CD4-positive, CD25-positive, alpha-beta regulatory T cell (primary cell): Measurements from ENCODE around the gene TNRC18. TPM values are rescaled to one million over a fixed set of nuclear protein-coding genes. Genes with fewer than 3 reads are reported as not detected.
"Not testable (repeated sequence)": the region's sequence is repeated elsewhere in the genome, so short reads cannot be mapped to it uniquely, and the experiment has no call there.

ENCODE experiments used
- ATAC-seq, 2 donors: fragments of 150-1000 bp; cut with Tn5 transposase; one replicate each; pipeline ENCODE4 v1.10.0; 2021; ENCODE audit warnings: low read depth in 2 of 2, moderate number of reproducible peaks in 2 of 2, moderate library complexity in 1 of 2
- DNase-seq, 3 donors: peaks; one replicate each; pipeline versions ENCODE4 v3.0.0 to v3.0.0-alpha.2; 2012 to 2022; ENCODE audit warnings: mixed read lengths in 1 of 3
- H3K27ac ChIP-seq: one replicate; pipeline ENCODE4 v1.7.0; 2013; ENCODE audit warnings: mild to moderate bottlenecking, low read length; ENCODE audit not compliant: insufficient read depth, poor library complexity, severe bottlenecking
- H3K27me3 ChIP-seq: one replicate; pipeline ENCODE4 v1.7.0; 2013; ENCODE audit warnings: low read length; ENCODE audit not compliant: control insufficient read depth, insufficient read depth
- H3K36me3 ChIP-seq: one replicate; pipeline ENCODE4 v1.7.0; 2013; ENCODE audit warnings: mild to moderate bottlenecking, low read length, moderate library complexity; ENCODE audit not compliant: control insufficient read depth, insufficient read depth
- H3K4me1 ChIP-seq: 2 replicates; pipeline ENCODE4 v1.7.0; 2013; ENCODE audit warnings: mild to moderate bottlenecking, low read length; ENCODE audit not compliant: insufficient read depth, control insufficient read depth, poor library complexity, severe bottlenecking
- H3K4me3 ChIP-seq: one replicate; pipeline ENCODE4 v1.7.0; 2013; ENCODE audit warnings: low read depth, mild to moderate bottlenecking, low read length, moderate library complexity
- H3K9me3 ChIP-seq, 2 experiments: 1 replicate in 1 of 2; 2 replicates in 1 of 2; pipeline ENCODE4 v1.7.0; 2013; ENCODE audit warnings: low read length in 2 of 2, mild to moderate bottlenecking in 1 of 2, moderate library complexity in 1 of 2; ENCODE audit not compliant: control insufficient read depth in 2 of 2
- H3K27ac Mint-ChIP-seq, 3 donors: one replicate each; pipeline ENCODE4 v1.8.0; 2020 to 2022; ENCODE audit warnings: mild to moderate bottlenecking in 3 of 3, mixed read lengths in 3 of 3, moderate library complexity in 2 of 3
- H3K27me3 Mint-ChIP-seq: one replicate; pipeline ENCODE4 v1.8.0; 2022; ENCODE audit warnings: mild to moderate bottlenecking, mixed read lengths
- H3K36me3 Mint-ChIP-seq: one replicate; pipeline ENCODE4 v1.8.0; 2020; ENCODE audit warnings: mixed read lengths
- H3K4me1 Mint-ChIP-seq, 4 donors: one replicate each; pipeline ENCODE4 v1.8.0; 2020 to 2022; ENCODE audit warnings: mixed read lengths in 4 of 4, mild to moderate bottlenecking in 1 of 4
- H3K4me3 Mint-ChIP-seq, 4 donors: one replicate each; pipeline ENCODE4 v1.8.0; 2020 to 2022; ENCODE audit warnings: mild to moderate bottlenecking in 4 of 4, mixed read lengths in 4 of 4, moderate library complexity in 3 of 4
- H3K9me3 Mint-ChIP-seq, 7 donors: one replicate each; pipeline ENCODE4 v1.8.0; 2020 to 2022; ENCODE audit warnings: mixed read lengths in 7 of 7, mild to moderate bottlenecking in 3 of 7, moderate library complexity in 2 of 7
- polyA plus RNA-seq, 4 donors: library from polyadenylated mRNA; unstranded; fragments of 300-500 nt; fragmentation: Illumina TruSeq; gene quantifications; one replicate each; pipeline ENCODE4 v1.2.3, GENCODE V29; 2021
- total RNA-seq: library from RNA; stranded (reverse); gene quantifications from one replicate; pipeline ENCODE4 v1.2.3, GENCODE V29; 2022

TNRC18 gene
- total and polyA plus RNA-seq, 5 donors from 2014 or later = 0.17 to 80.1 (median 0.60) TPM

DNA sequence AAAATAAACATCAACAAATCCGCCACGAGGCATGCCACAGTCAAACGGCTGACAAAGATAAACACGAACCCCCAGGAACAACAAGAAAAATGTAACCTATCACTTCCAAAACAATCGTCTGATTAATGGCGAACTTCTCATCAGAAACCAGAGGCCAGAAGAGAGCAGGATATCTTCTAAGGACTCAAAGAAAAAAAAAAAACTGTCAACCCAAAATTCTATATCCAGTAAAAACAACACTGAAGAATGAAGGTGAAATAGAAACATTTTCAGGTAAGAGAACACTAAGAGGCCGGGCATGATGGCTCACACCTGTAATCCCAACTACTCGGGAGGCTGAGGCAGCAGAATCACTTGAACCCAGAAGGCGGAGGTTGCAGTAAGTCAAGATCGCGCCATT is 86.6 kb downstream of the TNRC18 start:
- Histone ChIP-seq H3K4me1 (peaks cover 3% of the 10 kb centered on the region), H3K27me3 (no peaks in the 10 kb centered on the region), H3K27ac (no peak overlapping the region), H3K4me3 (no peak overlapping the region), H3K9me3 (peaks cover 8 to 10% of the 10 kb centered on the region in 2 experiments), H3K36me3 (peaks cover 39% of the 10 kb centered on the region)
- no peaks in the 10 kb centered on the region for H3K27me3 Mint-ChIP-seq
- peaks cover 0 to 16% (median 3%) of the 10 kb centered on the region in 4 donors for H3K4me1 Mint-ChIP-seq
- ATAC-seq (no peak), DNase-seq (no peak)
- no peak overlapping the region for H3K4me3 Mint-ChIP-seq
- H3K36me3 Mint-ChIP-seq = peaks cover 50% of the 10 kb centered on the region
- no peak overlapping the region for H3K27ac Mint-ChIP-seq
- H3K9me3 Mint-ChIP-seq = peaks cover 0 to 31% (median 4%) of the 10 kb centered on the region in 7 donors

DNA sequence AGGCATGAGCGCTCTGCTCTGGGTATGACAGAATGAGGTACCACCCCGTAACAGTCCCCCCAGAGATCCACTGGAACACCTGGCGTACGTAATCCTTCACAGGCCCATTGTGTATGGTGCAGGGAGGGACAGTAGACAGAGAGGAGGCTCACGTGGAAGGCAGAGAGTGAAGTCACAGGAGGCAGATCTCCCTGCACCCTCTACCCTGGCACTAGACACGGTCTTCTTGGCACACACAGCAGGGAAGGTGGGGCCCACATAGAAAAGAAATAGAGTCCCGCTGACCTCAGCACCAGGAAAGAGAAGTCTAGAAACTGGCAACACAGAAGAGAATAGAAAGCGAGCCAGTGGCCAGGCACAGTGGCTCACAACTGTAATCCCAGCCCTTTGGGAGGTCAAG is 89.0 kb downstream of the TNRC18 start:
- ATAC-seq = no peak
- Mint-ChIP-seq H3K9me3 (peaks cover 0 to 24% (median 4%) of the 10 kb centered on the region in 7 donors), H3K27ac (no peak overlapping the region), H3K27me3 (no peaks in the 10 kb centered on the region), H3K4me3 (no peak overlapping the region), H3K4me1 (peaks cover 7 to 29% (median 14%) of the 10 kb centered on the region in 4 donors), H3K36me3 (peaks cover 40% of the 10 kb centered on the region)
- Histone ChIP-seq H3K36me3 (peaks cover 28% of the 10 kb centered on the region), H3K27me3 (no peaks in the 10 kb centered on the region), H3K4me1 (peaks cover 22% of the 10 kb centered on the region), H3K27ac (no peak overlapping the region), H3K9me3 (peaks cover 8 to 10% of the 10 kb centered on the region in 2 experiments), H3K4me3 (no peak overlapping the region)
- DNase-seq = no peak

GRCh38 chr7:5333121-5334045 is 90.3 kb downstream of the TNRC18 start:
- H3K4me3 Mint-ChIP-seq = no peak overlapping the region
- Histone ChIP-seq H3K27me3 (no peaks in the 10 kb centered on the region), H3K4me3 (no peak overlapping the region), H3K27ac (no peak overlapping the region), H3K36me3 (peaks cover 28% of the 10 kb centered on the region), H3K9me3 (peaks cover 8 to 10% of the 10 kb centered on the region in 2 experiments), H3K4me1 (peaks cover 22% of the 10 kb centered on the region)
- H3K4me1 Mint-ChIP-seq = peaks cover 7 to 30% (median 14%) of the 10 kb centered on the region in 4 donors
- no peak overlapping the region for H3K27ac Mint-ChIP-seq
- H3K27me3 Mint-ChIP-seq = no peaks in the 10 kb centered on the region
- DNase-seq = no peak
- no peak for ATAC-seq
- peaks cover 0 to 23% (median 4%) of the 10 kb centered on the region in 7 donors for H3K9me3 Mint-ChIP-seq
- H3K36me3 Mint-ChIP-seq = peaks cover 35% of the 10 kb centered on the region

DNA sequence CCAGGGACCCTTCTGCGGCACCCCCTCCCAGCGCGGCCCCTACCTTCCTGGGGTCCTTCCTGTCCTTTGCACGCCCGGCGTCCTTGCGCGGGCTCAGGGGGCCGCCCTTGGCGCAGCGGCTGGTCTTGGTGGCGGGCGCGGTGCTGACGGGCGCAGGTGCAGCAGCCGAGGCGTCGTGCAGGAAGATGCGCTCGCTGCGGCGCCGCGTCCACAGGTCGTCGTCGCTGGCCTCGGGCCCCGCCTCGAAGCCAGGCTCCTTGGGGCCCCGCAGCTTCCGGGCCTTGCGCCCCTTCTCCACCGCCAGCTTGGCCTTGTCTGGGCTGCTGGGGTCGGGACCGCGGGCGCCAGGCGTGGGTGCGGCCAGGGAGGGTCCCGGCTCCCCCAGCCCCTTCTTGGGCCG is 91.1 kb downstream of the TNRC18 start:
- H3K4me3 ChIP-seq = no peak overlapping the region
- DNase-seq = no peak
- H3K9me3 ChIP-seq = peaks cover 8% of the 10 kb centered on the region in 2 experiments
- H3K27ac Mint-ChIP-seq = no peak overlapping the region
- H3K9me3 Mint-ChIP-seq = peaks cover 0 to 22% (median 4%) of the 10 kb centered on the region in 7 donors
- H3K36me3 ChIP-seq = peaks cover 24% of the 10 kb centered on the region
- H3K27me3 Mint-ChIP-seq = no peaks in the 10 kb centered on the region
- no peak for ATAC-seq
- peaks cover 7 to 32% (median 14%) of the 10 kb centered on the region in 4 donors for H3K4me1 Mint-ChIP-seq
- H3K27ac ChIP-seq = no peak overlapping the region
- peaks cover 22% of the 10 kb centered on the region for H3K4me1 ChIP-seq
- H3K4me3 Mint-ChIP-seq = no peak overlapping the region
- H3K36me3 Mint-ChIP-seq = peaks cover 30% of the 10 kb centered on the region
- H3K27me3 ChIP-seq = no peaks in the 10 kb centered on the region

- Histone ChIP-seq H3K4me3 (no peak overlapping the region), H3K9me3 (no peaks in the 10 kb centered on the region), H3K27ac (no peak overlapping the region), H3K36me3 (peaks cover 6% of the 10 kb centered on the region), H3K4me1 (peaks cover 22% of the 10 kb centered on the region), H3K27me3 (no peaks in the 10 kb centered on the region)
- Mint-ChIP-seq H3K27me3 (no peaks in the 10 kb centered on the region), H3K4me1 (peaks cover 7 to 33% (median 15%) of the 10 kb centered on the region in 4 donors), H3K27ac (no peak overlapping the region), H3K4me3 (no peak overlapping the region), H3K9me3 (peaks cover 0 to 3% (median 0%) of the 10 kb centered on the region in 7 donors), H3K36me3 (peaks cover 26% of the 10 kb centered on the region)
- DNase-seq (no peak), ATAC-seq (no peak)
These were observed 93.3 kb downstream of the TNRC18 start for GRCh38 chr7:5330288-5330687.

GRCh38 chr7:5324961-5325360 is 98.7 kb downstream of the TNRC18 start:
- Mint-ChIP-seq H3K27me3 (no peaks in the 10 kb centered on the region), H3K27ac (no peak overlapping the region), H3K4me1 (peaks cover 0 to 7% (median 1%) of the 10 kb centered on the region in 4 donors), H3K4me3 (no peak overlapping the region), H3K36me3 (peaks cover 21% of the 10 kb centered on the region), H3K9me3 (peaks cover 0 to 2% (median 0%) of the 10 kb centered on the region in 7 donors)
- Histone ChIP-seq H3K36me3 (peaks cover 16% of the 10 kb centered on the region), H3K4me3 (no peak overlapping the region), H3K27me3 (no peaks in the 10 kb centered on the region), H3K9me3 (no peaks in the 10 kb centered on the region), H3K27ac (no peak overlapping the region), H3K4me1 (no peaks in the 10 kb centered on the region)
- ATAC-seq (no peak), DNase-seq (no peak)

DNA sequence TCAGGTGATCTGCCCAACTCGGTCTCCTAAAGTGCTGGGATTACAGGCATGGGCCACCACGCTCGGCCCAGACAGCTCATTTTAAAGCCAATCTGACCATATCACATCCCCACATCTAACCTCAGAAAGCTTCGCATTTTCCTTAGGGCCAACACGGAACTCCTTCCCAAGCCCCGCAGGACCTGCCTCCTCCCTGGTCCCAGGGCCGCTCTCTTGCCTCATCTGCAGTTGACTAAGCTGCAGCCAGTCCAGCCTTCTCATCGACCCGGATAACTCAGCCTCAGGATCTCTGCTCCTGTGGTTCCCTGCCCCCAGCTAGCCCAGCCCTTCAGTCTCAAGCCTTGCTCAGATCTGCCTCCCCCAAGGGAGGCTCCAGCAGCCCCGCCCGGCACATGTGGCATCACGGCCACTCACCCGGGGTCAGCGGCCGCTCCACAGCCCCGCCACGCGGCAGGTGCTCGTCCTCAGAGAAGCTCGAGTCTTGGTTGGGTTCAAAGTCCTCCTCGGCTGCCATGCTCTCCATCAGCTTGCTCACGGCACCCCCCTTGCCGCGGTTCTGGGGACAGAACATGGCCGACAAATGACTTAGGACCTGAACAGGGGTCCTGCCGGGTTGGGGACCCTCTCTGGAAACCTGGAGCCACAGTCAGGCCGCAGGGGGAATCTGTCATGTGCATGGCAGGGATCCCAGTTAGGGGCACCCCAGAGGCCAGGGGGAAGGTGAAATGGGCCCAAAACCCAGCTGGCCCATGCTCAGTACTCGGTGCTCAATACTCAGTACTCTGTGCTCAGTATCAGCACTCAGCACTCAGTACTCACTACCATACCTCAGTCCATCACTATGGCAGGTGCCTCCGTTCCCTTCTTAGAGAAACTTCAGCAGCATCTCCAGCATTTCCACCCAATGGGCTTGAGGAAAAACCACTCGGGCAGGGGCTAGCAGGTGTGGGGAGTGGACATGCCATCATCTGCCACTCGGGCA is 99.5 kb downstream of the TNRC18 start:
- not testable (repeated sequence) for H3K4me3 ChIP-seq, H3K9me3 ChIP-seq, H3K27me3 ChIP-seq, H3K4me1 Mint-ChIP-seq, H3K4me3 Mint-ChIP-seq, H3K27me3 Mint-ChIP-seq, ATAC-seq, H3K4me1 ChIP-seq, DNase-seq, H3K27ac ChIP-seq
- H3K36me3 ChIP-seq = peaks cover 21% of the 10 kb centered on the region
- Mint-ChIP-seq H3K36me3 (peaks cover 30% of the 10 kb centered on the region), H3K27ac (peak overlapping the region in 1 of 3 donors; percentile 73), H3K9me3 (peaks cover 0 to 10% (median 2%) of the 10 kb centered on the region in 7 donors)
